Subcutaneous abdominal adipose tissue (tissue), 5 donors: ENCODE measurements around the gene TASOR2.
A peak's percentile ranks its signal among the peaks of the same experiment; 100 is the strongest.

Experiments
- H3K27ac ChIP-seq: one replicate; pipeline ENCODE4 v1.7.0; 2013; ENCODE audit warnings: low read depth, mild to moderate bottlenecking, inconsistent platforms, low read length, moderate library complexity
- H3K27me3 ChIP-seq, 5 donors: one replicate each; pipeline ENCODE4 v1.7.0; 2013; ENCODE audit warnings: low read length in 5 of 5, inconsistent platforms in 1 of 5; ENCODE audit not compliant: control insufficient read depth in 5 of 5, insufficient read depth in 4 of 5
- H3K36me3 ChIP-seq, 5 donors: one replicate each; pipeline ENCODE4 v1.7.0; 2013; ENCODE audit warnings: low read length in 5 of 5; ENCODE audit not compliant: control insufficient read depth in 5 of 5, insufficient read depth in 5 of 5
- H3K4me1 ChIP-seq, 5 donors: one replicate each; pipeline ENCODE4 v1.7.0; 2013; ENCODE audit warnings: low read length in 5 of 5, mild to moderate bottlenecking in 3 of 5, moderate library complexity in 1 of 5; ENCODE audit not compliant: control insufficient read depth in 5 of 5, insufficient read depth in 5 of 5
- H3K4me3 ChIP-seq, 5 donors: one replicate each; pipeline ENCODE4 v1.7.0; 2013; ENCODE audit warnings: low read length in 5 of 5, low read depth in 1 of 5
- H3K9ac ChIP-seq, 5 donors: one replicate each; pipeline ENCODE4 v1.7.0; 2013; ENCODE audit warnings: low read length in 5 of 5, mild to moderate bottlenecking in 4 of 5, moderate library complexity in 3 of 5
- H3K9me3 ChIP-seq, 5 donors: one replicate each; pipeline ENCODE4 v1.7.0; 2013; ENCODE audit warnings: low read length in 5 of 5; ENCODE audit not compliant: control insufficient read depth in 5 of 5
- donor health status: healthy.
- donor health status: healthy.
- donor health status: healthy.
- donor health status: healthy.
- donor health status: healthy.

The TASOR2 gene

DNA sequence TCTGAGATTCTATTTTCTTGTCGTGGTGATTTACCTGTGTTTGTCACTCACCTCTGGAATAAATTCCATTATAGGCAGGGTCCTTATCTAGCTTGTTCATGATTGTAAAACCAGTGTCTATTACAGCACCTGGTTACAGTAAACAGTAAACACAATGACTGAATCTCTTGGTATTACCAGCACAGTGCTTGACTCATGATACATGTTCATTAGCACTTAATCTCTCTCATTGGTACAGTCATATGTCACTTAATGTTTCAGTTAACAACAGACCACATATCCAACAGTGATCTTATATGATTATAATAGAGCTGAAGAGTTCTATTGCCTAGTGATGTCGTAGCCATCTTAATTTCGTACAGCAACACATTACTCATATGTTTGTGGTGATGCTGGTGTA lies 1.6 kb upstream of the TASOR2 start:
- Histone ChIP-seq H3K9me3 (no peaks in the 10 kb centered on the region), H3K9ac (no peak overlapping the region)

GRCh38 chr10:5684971-5685763 lies 529 bp downstream of the TASOR2 start:
- Histone ChIP-seq H3K36me3 (no peaks in the 10 kb centered on the region), H3K27me3 (no peaks in the 10 kb centered on the region), H3K27ac (peak overlapping the region; percentile 90), H3K9me3 (no peaks in the 10 kb centered on the region), H3K4me3 (peak overlapping the region; percentile 86 to 95 (median 94)), H3K4me1 (peaks cover 0 to 23% (median 17%) of the 10 kb centered on the region in 5 donors), H3K9ac (peak overlapping the region; percentile 32 to 94 (median 87))

More for the DNA sequence above, 1.6 kb upstream of the TASOR2 start:
- Histone ChIP-seq H3K27ac (no peak overlapping the region), H3K36me3 (no peaks in the 10 kb centered on the region), H3K4me1 (peaks cover 0 to 23% (median 17%) of the 10 kb centered on the region in 5 donors), H3K4me3 (no peak overlapping the region), H3K27me3 (peaks cover 0 to 3% (median 0%) of the 10 kb centered on the region in 5 donors)

GRCh38 chr10:5685764-5686240 lies 1.2 kb downstream of the TASOR2 start:
- Histone ChIP-seq H3K4me3 (peak overlapping the region; percentile 86 to 95 (median 94)), H3K4me1 (peaks cover 0 to 23% (median 17%) of the 10 kb centered on the region in 5 donors), H3K9ac (peak overlapping the region; percentile 32 to 94 (median 87)), H3K27ac (peak overlapping the region; percentile 90), H3K27me3 (no peaks in the 10 kb centered on the region), H3K9me3 (no peaks in the 10 kb centered on the region), H3K36me3 (no peaks in the 10 kb centered on the region)

- Histone ChIP-seq H3K9me3 (no peaks in the 10 kb centered on the region), H3K4me1 (peaks cover 2 to 37% (median 34%) of the 10 kb centered on the region in 5 donors), H3K9ac (no peak overlapping the region), H3K27ac (no peak overlapping the region), H3K4me3 (no peak overlapping the region), H3K27me3 (no peaks in the 10 kb centered on the region), H3K36me3 (no peaks in the 10 kb centered on the region)
Observed at GRCh38 chr10:5688587-5688986, 3.9 kb downstream of the TASOR2 start.

DNA sequence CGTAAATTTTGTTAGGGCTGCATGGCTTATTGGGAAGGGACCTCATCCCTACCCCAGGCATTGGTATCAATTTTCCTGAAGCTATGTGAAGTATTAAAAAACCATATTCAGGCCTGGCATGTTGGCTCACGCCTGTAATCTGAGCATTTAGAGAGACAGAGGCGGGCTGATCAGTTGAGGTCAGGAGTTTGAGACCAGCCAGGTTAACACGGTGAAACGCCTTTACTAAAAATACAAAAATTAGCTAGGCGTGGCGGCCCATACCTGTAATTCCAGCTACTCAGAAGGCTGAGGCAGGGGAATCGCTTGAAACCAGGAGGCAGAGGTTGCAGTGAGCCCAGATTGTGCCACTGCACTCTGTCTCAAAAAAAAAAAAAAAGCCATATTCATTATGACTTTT lies 7.1 kb downstream of the TASOR2 start:
- Histone ChIP-seq H3K9me3 (no peaks in the 10 kb centered on the region), H3K27ac (no peak overlapping the region), H3K4me1 (peaks cover 2 to 16% (median 15%) of the 10 kb centered on the region in 5 donors), H3K4me3 (peak overlapping the region in 1 of 5 donors; percentile 73), H3K27me3 (no peaks in the 10 kb centered on the region), H3K9ac (no peak overlapping the region), H3K36me3 (no peaks in the 10 kb centered on the region)

DNA sequence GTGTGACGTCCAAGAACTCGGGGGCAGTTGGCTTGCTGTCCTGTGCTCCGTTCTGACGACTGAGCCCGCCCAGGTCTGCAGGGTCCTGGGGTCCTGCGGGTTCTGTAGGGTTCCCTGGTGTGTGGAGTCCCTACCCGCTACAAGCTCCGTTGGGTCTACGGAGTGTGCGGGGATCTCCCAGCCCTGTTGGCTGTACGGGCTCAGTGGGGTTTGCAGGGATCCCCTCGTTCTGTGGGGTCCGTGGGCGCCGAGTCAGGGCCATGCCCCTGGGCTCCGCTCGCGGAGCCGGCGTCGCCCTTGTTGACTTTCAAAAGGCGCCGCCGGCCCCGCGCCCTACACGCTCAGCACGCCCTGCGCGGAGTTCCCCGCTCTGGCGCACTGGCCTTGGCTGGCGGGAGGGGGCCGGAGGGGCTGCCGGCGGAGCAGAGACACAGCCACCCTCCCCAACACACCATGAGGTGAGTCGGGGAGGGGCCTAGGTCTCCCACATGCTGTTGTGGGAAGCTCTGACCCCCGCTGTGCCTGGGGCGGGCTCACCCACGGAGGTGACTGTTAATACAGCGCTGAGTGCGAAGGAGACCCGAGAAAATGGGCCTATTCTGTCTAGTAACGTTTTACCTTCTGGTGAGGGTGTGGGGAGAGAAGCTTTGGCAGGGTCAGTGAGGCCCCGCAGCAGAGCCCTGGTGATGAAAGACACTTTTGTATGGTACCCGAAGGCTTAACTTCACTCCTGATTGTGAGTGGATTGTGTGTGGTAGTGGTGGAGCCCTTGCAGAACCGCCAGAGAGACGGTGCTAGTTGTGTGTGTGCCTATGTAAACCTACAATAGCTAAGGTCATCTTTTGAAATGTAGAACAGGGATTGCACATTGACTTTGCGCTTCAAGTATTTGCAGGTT lies 8.1 kb downstream of the TASOR2 start:
- H3K9me3 ChIP-seq: no peaks in the 10 kb centered on the region
- no peaks in the 10 kb centered on the region for H3K27me3 ChIP-seq
- H3K9ac ChIP-seq: peak overlapping the region in 4 of 5 donors; percentile 55 to 76 (median 73)
- no peak overlapping the region for H3K27ac ChIP-seq
- H3K4me3 ChIP-seq: peak overlapping the region; percentile 68 to 73 (median 70)
- peaks cover 2 to 16% (median 15%) of the 10 kb centered on the region in 5 donors for H3K4me1 ChIP-seq
- no peaks in the 10 kb centered on the region for H3K36me3 ChIP-seq

GRCh38 chr10:5694573-5694972 lies 9.9 kb downstream of the TASOR2 start:
- no peak overlapping the region for H3K4me3 ChIP-seq
- H3K27ac ChIP-seq: no peak overlapping the region
- no peaks in the 10 kb centered on the region for H3K36me3 ChIP-seq
- no peaks in the 10 kb centered on the region for H3K27me3 ChIP-seq
- no peak overlapping the region for H3K9ac ChIP-seq
- peaks cover 2 to 16% (median 15%) of the 10 kb centered on the region in 5 donors for H3K4me1 ChIP-seq
- H3K9me3 ChIP-seq: no peaks in the 10 kb centered on the region

DNA sequence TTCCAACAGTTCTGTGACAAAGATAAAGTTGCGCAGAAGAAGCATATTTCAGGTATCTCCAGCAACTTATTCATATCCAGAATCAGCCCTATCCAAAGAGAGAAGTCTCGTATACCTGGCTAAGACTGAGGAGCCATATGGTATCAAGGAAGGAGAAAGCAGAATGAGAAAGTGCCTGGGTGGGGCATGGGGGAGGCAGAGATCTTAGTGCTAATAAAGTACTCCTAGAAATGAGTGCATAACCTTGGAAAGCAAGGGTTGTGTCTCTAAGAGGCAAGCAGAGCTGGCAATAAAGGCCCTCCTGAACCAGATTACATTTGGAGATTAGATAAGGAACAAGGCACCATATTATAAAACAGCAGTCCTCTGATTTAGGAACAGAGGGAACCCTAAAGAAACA lies 12.7 kb downstream of the TASOR2 start:
- H3K4me1 ChIP-seq: peaks cover 0 to 9% (median 8%) of the 10 kb centered on the region in 5 donors
- H3K4me3 ChIP-seq: no peak overlapping the region
- no peak overlapping the region for H3K9ac ChIP-seq
- no peak overlapping the region for H3K27ac ChIP-seq
- no peaks in the 10 kb centered on the region for H3K36me3 ChIP-seq
- H3K9me3 ChIP-seq: no peaks in the 10 kb centered on the region
- H3K27me3 ChIP-seq: no peaks in the 10 kb centered on the region

- no peaks in the 10 kb centered on the region for H3K27me3 ChIP-seq
- no peaks in the 10 kb centered on the region for H3K36me3 ChIP-seq
- H3K27ac ChIP-seq: no peak overlapping the region
- peaks cover 0 to 2% (median 1%) of the 10 kb centered on the region in 5 donors for H3K4me1 ChIP-seq
- no peaks in the 10 kb centered on the region for H3K9me3 ChIP-seq
- no peak overlapping the region for H3K9ac ChIP-seq
- no peak overlapping the region for H3K4me3 ChIP-seq
Observed at GRCh38 chr10:5698062-5698461, 13.4 kb downstream of the TASOR2 start.
